Fibroblast of pulmonary artery (primary cell): ENCODE data around the gene AGAP1.

Experiments
- DNase-seq: peaks from one replicate; pipeline ENCODE4 v3.0.0-alpha.2; 2010; ENCODE audit warnings: low read depth
- H3K4me3 ChIP-seq: replicated peaks from 2 replicates; pipeline ENCODE4 v1.5.1; 2011; ENCODE audit warnings: low read depth, mild to moderate bottlenecking, control low read depth, low read length, moderate library complexity
- CTCF ChIP-seq: IDR thresholded peaks from 2 replicates; pipeline ENCODE4 v1.5.1; 2011; ENCODE audit warnings: mild to moderate bottlenecking, control low read depth, low read length, inconsistent platforms; ENCODE audit errors: missing control alignments

Gene AGAP1

GRCh38 chr2:235573331-235574221 lies 79.7 kb downstream of the AGAP1 start:
- no peak for TF ChIP-seq CTCF
- H3K4me3 ChIP-seq, result no peak overlapping the region
- DNase-seq, result no peak

DNA sequence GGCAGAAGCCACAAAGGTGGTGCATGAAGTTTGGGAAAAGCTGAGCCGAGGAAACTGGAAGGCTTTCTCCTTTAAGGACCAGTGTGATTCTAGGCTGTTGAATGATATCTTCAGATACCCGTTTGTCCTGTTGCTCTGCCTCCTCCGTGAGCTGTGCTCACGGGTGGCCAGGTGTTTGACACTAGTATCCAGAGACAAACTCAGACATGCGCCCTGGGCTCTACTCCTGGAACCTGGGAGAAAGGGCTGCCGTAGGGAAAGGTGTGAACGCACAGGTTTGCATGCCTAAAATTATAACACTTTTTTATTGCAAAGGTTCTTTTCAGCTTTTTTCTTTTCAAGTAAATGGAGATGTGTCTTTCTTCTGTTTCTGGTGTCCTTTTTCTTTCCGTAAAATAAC lies 81.6 kb downstream of the AGAP1 start:
- H3K4me3 ChIP-seq, result no peak overlapping the region
- TF ChIP-seq CTCF, result no peak
- DNase-seq, result no peak

DNA sequence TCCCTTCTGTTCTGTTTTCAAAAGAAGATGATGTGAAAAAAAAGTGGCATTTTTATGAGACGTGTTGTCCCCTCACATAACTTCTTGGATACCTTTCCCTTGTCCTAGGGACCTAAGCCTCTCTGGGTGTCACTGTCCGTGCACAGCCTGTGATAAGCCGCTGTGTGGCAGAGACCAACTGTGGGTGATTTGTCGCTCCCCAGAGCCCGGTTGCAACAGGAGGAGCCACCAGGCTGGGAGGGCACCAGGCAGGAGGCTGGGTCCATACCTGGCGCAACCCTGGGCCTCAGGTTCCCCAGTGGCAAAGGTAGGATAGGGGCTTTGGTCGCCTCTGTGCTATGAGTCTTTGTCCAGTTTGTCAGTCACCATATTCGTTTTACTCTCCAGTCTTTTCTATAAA lies 82.1 kb downstream of the AGAP1 start:
- TF ChIP-seq CTCF, result no peak
- no peak for DNase-seq
- no peak overlapping the region for H3K4me3 ChIP-seq

DNA sequence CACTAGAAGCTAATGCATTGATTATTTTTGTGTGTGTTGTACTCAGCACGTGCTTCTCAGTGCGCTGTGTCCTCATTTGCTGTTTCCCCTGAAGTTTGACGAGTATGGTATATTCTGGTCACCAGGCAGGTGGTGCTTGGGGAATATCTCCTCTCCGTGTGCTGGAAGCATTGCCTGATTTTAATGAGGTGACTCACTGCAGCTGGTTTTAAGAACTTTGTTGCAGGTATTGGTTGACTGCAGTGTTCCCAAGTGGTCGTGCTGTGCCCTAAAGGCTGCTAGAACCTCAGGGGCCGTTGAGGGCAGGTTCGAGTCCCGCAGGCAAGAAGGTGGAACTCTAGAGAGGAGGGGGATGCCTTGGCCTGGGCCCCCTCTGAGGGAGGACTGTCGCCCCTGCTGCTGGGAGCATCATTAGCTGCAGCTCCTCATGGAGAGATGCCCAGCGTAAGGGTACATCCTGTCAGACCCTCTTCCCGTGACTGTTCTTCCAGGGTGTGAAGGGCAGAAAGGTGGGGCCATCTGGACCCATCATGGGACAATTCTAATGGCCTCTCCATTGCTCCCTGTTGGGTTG lies 82.6 kb downstream of the AGAP1 start:
- no peak for DNase-seq
- H3K4me3 ChIP-seq, result no peak overlapping the region
- TF ChIP-seq CTCF, result no peak

GRCh38 chr2:235577404-235578330 lies 83.8 kb downstream of the AGAP1 start:
- no peak for TF ChIP-seq CTCF
- peak; percentile 75 for DNase-seq
- H3K4me3 ChIP-seq, result no peak overlapping the region

DNA sequence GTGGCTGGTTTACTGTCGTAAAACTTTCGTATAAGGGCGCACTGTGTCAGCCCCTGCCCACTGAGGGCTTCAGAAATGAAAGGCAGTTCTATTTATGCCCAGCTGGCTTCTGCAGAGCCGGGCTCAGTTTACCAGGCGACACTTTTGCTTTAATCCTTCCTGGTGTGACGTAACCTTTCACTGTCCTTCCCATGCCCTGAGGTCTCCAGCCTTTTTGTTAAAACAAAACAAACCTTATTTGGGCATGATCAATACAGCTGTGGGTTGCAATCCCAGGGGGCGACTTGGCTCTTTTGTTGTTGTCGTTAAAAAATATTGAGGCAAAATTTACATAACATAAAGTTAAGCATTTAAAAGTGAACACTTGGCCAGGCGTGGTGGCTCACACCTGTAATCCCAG lies 85.3 kb downstream of the AGAP1 start:
- H3K4me3 ChIP-seq, result no peak overlapping the region
- TF ChIP-seq CTCF, result no peak
- DNase-seq, result no peak
